ENCODE data around the gene ADAMTS2.
"Not testable (repeated sequence)": the region's sequence is repeated elsewhere in the genome, so short reads cannot be mapped to it uniquely, and the experiment has no call there.

ADAMTS2 gene

DNA sequence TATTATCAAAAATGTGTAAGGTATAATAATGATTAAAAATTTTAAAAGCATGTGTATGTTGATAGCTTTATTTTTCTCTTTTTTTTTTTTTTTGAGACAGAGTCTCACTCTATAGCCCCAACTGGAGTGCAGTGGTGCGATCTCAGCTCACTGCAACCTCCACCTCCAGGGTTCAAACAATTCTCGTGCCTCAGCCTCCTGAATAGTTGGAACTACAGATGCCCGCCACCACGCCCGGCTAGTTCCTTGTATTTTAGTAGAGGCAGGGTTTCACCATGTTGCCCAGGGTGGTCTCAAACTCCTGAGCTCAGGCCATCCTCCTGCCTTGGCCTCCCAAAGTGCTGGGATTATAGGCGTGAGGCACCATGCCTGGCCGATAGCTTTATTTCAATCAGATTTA, 20.9 kb downstream of the ADAMTS2 start:
- FAIRE-seq = not testable (repeated sequence)

GRCh38 chr5:179323026-179323870, 22.0 kb downstream of the ADAMTS2 start:
- FAIRE-seq = no peak

DNA sequence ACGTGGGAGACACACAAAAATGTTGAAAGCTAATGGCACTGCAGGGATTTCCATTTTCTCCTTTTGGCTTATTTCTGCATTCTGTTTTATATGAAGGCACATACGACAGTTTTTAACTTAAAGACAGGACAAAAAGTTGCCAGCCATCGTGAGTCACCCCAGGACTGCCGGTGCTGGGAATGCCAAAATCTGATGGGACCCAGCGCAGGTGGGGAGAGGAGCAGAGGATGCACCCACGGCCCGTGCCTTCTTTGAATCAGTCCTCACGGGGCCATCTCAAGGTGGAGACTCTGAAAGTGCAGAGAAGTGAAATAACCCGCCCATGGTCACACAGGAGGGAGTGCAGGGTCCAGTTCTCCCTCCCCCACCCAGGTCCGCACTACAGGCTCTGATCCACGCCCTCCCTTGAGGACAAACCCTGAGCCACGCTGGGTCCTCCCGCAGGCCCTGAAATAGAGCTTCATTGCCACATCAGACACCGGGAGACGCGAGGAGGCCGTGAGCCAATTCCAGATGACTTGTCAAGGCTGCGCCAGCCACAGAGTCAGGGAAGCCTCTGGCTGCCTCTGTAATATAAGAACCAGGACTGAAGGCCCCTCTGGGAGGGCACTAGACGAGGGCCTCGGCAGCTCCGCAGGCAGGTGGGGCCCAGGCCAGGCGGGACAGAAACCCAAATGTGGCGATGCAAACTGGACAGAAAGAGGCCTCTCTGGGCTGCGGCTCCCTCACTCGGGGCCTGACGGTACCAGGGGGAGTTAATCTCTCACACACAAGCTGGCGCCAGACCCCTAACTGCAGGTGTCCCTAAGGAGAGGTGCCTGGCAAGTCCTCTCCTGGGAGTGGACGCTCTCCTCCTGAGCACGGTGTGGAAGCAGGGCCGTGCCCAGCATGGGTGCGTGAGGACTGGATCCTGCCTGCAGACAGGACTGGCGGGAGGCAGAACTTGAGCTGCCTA, 22.9 kb downstream of the ADAMTS2 start:
- FAIRE-seq = no peak

GRCh38 chr5:179321206-179321987, 23.9 kb downstream of the ADAMTS2 start:
- no peak for FAIRE-seq

DNA sequence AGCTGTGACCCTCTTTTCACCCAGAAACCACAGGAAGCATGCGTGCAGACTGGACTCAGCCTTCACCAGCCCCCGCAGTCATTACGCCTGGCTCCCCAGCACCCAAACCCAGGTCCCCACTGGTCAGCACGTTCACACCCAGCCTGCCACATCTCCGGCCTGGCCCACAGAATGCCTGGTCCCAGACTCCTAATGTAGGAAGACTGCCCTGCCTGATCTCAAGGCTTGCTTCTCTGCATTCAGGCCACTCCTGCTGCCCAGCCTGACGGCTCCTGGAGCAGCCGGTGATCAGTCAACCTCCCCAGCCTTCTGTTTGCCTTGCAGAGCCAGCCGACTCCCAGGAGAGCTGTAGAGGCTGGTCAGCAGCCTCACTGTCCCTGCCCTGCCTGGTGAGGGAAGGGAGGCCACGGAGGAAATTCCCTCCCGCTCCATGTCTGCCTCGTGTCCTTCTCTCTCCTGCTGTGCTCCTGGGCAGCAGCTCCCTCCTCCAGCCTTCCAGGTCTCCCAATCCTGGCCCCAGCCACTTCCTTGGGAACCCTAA, 25.4 kb downstream of the ADAMTS2 start:
- FAIRE-seq = no peak

- FAIRE-seq = no peak
These were observed 26.1 kb downstream of the ADAMTS2 start for GRCh38 chr5:179319123-179319522.

DNA sequence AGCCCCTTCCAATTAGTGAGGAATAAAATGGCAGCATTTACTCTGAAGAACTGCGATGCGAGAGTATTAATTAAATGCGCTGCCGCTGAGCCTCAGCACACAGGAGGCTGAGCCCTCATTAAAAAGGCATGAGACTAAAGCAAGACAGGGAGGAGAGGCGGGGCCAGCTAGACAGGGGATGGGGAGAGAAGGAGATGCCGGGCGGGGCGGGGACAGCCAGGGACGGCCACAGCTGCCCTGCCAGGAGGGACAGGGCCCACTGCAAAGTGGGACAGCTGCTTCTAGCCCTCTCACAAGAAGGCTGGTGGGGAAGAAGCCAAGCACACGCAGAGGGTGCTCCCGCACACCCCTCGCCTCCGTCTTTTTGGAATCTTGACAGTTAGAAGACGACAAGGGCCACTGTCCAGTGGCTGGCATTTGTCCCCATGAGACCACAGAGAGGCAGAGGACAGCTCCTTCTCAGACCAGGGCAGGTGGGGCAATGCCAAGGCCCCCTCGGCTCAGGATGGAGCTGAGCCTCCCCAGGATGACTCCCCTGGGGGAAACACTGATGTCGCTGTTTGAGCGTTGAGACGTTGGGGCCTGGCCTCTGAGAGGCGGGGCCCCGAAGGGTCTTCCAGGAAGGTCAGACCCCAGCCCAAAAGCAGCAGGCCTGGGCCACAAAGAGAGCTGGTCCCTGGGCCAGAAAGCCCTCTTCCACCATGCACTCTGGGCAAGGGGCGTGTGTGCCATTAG, 26.9 kb downstream of the ADAMTS2 start:
- no peak for FAIRE-seq

DNA sequence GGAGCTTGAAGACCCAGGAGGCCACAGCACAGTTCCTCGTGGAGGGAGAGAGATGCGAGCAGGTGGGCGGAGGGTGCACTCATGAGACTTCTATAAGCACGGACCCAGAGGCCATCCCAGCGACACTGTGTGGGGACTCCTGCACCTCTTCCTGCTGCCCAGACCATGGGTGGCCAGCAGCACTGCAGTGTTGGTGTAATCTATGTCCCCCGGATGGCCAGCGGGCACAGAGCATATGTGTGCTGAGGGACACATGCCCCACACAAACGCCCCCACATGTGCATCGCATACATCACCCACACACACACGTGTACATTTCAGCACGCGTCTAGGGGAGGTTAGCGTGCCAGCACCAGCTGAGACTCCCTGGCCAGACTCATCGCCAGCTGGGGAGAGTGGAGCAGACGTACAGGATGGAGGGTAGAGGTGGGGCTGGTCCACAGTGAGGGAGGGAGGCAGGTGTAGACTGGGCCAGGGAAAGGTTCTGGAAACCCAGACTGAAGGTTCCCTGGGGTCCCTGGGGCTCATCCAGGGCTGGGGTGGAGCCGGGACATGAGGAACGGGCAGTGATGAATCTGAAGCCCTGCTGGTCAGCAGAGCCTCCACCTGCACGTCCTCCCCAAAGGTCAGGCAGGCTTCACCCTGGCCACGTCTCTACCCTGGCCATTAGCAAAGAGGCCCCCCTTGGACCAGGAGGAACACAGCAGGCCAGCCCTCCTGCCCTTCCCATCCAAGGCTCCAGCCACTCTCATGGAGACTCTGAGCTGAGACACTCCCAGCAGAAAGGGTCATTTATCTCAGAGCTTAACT, 27.6 kb downstream of the ADAMTS2 start:
- FAIRE-seq = no peak

GRCh38 chr5:179316982-179317381, 28.3 kb downstream of the ADAMTS2 start:
- no peak for FAIRE-seq

DNA sequence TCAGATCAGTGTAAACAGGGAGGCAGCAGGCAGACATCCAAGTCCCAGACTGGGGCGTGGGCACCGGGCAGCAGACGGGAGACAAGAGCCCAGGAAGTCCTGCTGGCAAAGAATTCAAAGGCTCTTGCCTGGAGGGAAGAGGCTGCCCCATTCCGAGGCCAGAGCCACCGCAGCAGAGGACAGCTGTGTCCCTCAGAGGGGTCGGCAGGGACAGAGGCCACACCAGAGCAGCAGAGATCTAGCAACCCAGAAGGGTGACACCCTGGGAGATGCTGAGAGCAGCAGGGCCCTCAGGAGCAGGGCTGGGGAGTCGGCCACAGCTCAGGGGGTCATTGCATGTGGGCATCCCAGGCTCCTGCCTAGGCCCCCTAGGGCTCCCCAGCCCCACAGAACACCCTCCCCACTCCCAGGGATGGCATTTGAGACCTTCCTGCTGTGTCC, 29.1 kb downstream of the ADAMTS2 start:
- FAIRE-seq = no peak

- FAIRE-seq = no peak
These were observed 29.8 kb downstream of the ADAMTS2 start for GRCh38 chr5:179315356-179315890.

GRCh38 chr5:179314606-179315355, 30.5 kb downstream of the ADAMTS2 start:
- FAIRE-seq = no peak

DNA sequence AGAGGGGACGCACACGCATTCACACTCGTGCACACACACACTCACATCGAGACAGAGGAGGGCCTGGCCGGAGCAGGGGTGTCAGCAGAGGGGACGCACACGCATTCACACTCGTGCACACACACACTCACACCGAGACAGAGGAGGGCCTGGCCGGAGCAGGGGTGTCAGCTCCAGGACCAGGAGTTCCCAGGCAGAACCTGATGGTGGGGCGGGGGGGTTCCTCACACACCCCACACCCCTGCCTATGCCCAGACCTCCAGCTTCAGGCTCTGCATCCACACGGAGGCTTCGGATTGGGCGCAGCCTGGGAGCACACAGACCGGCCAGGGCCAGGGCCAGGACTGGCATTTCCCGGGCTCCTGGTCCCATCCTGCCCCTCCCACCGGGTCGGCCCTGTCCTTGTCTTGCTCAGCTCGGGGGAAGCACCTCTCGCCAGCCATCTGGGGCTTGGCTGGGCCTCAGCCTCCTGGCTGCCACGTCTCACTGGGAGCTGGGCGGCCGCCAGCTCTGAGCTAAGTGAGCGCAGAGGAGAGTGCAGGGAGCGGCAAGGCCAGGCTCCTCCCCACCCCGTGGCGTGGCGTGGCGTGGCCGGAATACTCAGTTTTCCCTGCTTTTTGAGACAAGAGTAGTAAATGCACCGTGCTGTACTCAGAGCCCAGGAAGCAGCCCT, 31.3 kb downstream of the ADAMTS2 start:
- FAIRE-seq = no peak

GRCh38 chr5:179312557-179313235, 32.6 kb downstream of the ADAMTS2 start:
- no peak for FAIRE-seq

- FAIRE-seq = no peak
These were observed 33.7 kb downstream of the ADAMTS2 start for GRCh38 chr5:179311581-179311980.

DNA sequence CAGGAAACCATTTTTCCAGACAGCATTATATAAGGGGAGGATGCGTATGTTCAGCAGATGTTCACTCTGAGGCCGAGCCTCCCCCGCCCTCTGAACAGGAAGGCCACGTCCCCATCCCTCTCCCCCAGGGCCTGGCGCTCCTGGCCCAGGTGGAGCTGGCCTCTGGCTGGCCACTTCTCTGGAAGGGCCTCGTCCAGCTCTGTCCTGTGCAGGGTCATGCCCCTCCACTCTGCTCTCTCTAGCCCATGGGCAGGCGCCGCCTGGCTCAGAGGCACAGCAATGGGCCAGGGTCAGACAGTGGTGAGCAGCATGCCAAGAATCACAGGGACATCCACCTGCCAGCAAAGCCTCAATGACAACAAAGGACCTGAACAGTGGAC, 34.2 kb downstream of the ADAMTS2 start:
- no peak for FAIRE-seq

DNA sequence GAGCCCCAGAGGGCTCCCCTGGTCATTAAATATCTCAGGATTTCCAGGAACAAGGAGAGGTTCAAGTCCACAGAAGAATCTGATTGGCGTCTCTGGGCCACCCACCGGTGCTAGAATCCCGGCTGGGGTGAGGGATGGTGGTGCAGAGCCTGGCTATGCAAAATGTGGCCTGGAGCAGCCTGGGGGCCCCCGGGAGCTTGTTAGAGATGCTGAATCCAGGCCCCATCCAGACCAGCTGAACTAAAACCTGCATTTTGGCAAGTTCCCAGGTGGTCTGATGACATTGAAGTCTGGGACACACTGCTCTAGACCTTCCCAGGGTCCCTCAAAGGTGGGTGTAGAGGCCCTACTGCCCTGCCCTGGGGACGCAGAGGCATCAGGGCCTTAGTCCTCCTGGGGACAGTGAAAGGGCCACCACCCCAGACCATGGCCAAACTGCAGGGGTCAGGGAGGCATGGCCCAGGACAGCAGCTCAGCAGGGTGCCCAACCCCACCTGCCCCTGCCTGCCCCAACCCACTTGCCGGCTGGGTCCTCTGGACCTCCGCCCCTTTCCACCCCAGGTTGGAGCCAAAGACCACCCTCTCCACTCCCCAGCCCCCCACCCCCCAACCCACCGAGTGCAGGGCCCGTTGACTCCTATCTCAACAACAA, 34.7 kb downstream of the ADAMTS2 start:
- no peak for FAIRE-seq

DNA sequence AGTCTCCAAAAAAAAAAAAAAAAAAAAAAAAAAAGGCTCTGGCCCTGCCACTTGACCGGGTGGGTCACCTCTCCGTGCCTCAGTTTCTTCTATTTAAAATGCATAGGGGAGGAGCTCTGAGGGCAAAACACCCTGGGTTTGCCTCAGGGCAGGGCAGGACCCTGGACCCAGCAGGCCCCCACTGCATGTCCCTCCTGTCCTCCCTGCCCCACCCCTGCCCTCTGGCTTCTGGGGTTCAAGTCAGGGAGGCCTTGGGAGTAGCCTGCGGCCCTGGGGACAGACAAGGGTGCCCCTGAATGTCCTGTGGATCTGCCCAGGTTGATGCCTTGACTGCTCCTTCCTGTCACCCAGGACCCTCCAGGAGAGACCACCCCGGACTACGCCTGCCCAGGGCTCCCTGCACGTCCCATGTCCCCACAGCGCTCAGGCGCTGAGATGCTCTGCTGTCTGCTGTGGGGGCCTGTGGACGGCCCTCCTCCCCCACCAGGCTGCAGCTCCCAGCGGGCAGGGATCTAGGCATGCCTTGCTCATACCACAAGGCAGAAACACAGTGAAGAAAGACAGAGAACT, 35.4 kb downstream of the ADAMTS2 start:
- no peak for FAIRE-seq
